Measurements from ENCODE around the gene OBSCN.
A peak's percentile ranks its signal among the peaks of the same experiment; 100 is the strongest.
"Not testable (repeated sequence)": the region's sequence is repeated elsewhere in the genome, so short reads cannot be mapped to it uniquely, and the experiment has no call there.

Gene OBSCN

DNA sequence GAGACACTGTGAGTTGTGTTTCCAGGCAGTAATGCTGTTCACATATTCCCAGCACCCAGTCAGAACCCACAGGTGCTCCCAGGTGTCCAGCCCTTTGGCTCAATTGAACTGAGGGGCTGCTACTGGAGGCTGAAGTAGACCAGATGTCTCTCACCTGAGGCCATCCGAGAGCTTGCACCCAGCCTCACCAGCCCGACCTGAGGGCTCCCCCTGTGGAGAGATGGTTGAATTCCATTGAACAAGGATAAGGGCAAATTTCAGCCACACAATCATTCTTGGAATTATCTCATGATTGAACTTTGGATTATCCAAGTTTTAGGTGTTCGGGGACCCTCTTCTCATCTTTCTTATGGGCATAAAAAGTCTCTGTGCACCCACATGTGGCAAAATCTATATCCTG lies 52.1 kb downstream of the OBSCN start:
- no peak for DNase-seq

DNA sequence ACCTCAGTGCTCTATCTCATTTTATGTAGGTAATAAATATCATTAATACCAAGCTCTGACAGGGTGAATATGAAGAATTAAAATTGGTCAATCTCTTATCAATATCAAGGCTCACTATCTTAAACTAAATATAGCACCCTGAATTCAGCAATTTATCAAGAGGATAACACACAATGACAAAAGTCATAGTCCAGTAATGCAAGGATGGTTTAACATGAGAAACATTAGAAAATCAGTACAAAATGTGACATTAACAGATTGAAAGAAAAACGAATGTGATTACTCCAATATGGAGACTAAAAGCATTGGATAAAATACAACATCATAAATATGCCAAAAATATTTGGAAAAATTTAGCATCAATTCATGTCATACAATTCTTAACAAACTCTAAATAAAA lies 53.9 kb downstream of the OBSCN start:
- no peak for DNase-seq

- no peak for DNase-seq
These were observed 54.6 kb downstream of the OBSCN start for GRCh38 chr1:228262475-228262874.

DNA sequence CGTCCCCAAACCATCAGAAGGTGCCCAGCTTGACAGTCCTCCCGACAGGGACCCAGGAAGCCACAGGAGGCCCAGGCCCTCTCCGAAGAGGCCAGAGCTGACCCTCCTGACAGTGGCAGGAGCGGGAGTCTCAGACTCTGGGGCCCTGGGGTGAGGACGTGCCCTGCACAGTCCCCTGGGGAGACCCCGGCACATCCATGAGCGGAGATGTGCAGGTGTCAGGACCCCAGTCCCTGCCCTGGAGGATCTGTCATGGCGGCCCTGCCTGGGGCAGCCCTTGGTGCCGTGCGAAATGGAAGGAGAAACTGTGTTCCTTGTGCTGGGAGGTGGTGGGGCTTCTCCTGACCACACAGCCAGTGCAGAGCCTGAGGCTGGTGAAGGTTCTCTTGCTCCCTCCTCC lies 55.8 kb downstream of the OBSCN start:
- DNase-seq, result no peak

GRCh38 chr1:228264090-228264829 lies 56.4 kb downstream of the OBSCN start:
- no peak for DNase-seq

GRCh38 chr1:228265167-228265566 lies 57.3 kb downstream of the OBSCN start:
- DNase-seq, result no peak

DNA sequence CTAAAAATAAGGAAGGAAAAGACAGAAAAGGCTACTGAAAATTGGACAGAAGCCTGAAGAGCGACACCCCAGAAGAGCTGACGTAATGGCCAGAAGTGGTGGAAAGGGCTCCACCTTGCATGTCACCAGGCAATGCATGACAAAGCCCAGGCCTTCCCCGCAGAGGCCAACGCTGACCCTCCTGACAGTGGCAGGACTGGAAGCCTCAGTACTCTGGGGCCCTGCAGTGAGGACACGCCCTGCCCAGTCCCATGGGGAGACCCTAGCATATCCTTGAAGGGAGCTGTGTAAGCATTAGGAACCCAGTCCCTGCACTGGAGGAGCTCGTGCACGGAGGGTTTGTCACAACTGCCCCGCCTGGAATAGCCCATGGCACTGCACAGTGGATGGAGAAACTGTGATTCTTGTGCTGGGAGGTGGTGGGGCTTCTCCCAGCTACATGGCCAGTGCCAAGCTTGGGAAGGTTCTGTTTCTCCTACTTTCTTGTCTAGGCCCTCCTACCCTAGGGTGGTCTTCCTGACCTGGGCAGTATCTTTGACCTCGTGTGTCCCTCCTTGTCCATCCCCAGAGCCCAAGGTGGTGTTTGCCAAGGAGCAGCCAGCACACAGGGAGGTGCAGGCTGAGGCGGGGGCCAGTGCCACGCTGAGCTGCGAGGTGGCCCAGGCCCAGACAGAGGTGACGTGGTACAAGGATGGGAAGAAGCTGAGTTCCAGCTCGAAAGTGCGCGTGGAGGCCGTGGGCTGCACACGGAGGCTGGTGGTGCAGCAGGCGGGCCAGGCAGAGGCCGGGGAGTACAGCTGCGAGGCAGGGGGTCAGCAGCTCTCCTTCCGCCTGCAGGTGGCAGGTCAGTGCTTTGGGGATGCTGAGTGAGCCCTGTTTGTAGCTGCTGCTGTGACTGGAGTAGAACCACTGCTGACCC lies 60.4 kb downstream of the OBSCN start:
- DNase-seq, result no peak

GRCh38 chr1:228268881-228269265 lies 61.0 kb downstream of the OBSCN start:
- no peak for DNase-seq

DNA sequence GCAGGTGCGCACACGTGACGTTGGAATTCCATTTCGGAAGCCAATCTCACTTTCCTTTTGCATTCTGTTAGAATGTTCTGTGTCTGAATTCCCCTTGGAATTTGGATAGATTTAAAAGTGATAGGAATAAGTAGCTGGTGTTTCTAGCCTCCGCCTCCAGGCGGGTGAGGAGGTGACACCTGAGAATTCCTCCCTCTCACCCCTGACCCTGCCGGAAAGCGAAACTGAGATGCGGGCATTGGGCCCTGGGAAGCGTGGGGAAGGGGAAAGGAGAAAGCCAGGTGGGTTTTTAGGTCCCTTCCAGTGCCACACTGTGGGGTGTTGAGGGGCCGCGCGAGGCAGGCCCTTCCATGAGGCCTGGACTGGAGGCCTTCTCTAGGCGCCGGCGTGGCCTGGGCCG lies 61.6 kb downstream of the OBSCN start:
- not testable (repeated sequence) for DNase-seq

DNA sequence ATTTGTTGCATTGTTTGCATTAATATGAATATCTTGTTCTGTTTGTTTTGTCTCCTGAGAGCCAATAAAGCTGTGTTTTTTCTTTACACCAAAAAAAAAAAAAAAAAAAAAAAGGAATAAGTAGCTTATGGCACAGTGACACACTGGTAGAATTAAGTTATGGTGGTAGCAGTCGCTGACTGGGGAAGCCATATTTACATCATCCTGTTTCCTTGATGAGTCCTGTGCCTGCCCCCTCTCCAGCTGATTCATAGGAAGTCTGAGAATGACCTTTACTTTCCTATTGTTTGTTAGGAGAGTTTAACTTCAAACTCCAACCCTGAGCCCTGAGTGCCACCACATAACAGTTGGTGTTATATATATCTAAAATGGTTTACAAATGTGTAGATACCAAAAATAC lies 62.2 kb downstream of the OBSCN start:
- no peak for DNase-seq

DNA sequence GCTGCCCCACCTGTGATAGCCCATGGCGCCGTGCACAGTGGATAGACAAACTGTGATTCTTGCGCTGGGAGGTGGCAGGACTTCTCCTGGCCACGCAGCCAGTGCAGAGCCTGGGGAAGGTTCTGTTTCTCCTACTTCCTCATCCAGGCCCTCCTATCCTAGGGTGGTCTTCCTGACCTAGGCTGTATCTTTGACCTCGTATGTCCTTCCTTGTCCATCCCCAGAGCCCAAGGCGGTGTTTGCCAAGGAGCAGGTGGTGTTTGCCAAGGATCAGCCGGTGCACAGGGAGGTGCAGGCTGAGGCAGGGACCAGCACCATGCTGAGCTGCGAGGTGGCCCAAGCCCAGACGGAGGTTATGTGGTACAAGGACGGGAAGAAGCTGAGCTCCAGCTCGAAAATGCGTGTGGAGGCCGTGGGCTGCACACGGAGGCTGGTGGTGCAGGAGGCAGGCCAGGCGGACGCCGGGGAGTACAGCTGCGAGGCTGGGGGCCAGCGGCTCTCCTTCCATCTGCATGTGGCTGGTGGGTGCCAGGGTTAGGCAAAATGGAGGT lies 63.9 kb downstream of the OBSCN start:
- no peak for DNase-seq

- no peak for DNase-seq
These were observed 64.5 kb downstream of the OBSCN start for GRCh38 chr1:228272331-228272791.

- DNase-seq, result no peak
These were observed 65.2 kb downstream of the OBSCN start for GRCh38 chr1:228272831-228273571.

DNA sequence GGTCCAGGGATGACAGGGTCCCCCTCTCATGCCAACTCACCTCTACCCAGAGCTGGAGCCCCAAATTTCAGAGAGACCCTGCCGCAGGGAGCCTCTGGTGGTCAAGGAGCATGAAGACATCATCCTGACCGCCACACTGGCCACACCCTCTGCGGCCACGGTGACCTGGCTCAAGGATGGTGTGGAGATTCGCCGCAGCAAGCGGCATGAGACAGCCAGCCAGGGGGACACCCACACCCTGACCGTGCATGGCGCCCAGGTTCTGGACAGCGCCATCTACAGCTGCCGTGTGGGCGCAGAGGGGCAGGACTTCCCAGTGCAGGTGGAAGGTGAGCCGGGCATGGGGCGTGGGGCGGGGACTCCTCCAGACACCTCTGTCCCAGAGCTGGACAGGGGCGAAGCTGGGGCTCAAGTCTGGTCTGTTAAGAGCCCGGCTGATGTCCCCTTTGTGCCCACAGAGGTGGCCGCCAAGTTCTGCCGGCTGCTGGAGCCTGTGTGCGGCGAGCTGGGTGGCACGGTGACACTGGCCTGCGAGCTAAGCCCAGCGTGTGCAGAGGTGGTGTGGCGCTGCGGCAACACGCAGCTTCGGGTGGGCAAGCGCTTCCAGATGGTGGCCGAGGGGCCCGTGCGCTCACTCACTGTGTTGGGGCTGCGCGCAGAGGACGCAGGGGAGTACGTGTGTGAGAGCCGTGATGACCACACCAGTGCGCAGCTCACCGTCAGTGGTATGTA lies 66.0 kb downstream of the OBSCN start:
- no peak for DNase-seq

GRCh38 chr1:228274452-228275178 lies 66.8 kb downstream of the OBSCN start:
- no peak for DNase-seq

DNA sequence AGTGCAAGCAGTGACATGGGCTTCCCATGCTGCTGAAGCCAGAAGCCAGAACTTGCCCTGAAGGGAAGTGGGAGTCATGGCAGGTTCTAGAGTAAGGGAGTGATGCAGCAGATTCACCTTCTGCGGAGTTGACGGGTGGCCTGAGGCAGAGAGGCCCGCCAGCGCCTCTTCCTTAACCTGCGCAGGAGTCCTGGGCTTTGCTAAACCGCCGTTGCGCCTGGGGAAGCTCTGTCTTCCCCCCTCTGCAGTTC lies 67.3 kb downstream of the OBSCN start:
- DNase-seq, result no peak

DNA sequence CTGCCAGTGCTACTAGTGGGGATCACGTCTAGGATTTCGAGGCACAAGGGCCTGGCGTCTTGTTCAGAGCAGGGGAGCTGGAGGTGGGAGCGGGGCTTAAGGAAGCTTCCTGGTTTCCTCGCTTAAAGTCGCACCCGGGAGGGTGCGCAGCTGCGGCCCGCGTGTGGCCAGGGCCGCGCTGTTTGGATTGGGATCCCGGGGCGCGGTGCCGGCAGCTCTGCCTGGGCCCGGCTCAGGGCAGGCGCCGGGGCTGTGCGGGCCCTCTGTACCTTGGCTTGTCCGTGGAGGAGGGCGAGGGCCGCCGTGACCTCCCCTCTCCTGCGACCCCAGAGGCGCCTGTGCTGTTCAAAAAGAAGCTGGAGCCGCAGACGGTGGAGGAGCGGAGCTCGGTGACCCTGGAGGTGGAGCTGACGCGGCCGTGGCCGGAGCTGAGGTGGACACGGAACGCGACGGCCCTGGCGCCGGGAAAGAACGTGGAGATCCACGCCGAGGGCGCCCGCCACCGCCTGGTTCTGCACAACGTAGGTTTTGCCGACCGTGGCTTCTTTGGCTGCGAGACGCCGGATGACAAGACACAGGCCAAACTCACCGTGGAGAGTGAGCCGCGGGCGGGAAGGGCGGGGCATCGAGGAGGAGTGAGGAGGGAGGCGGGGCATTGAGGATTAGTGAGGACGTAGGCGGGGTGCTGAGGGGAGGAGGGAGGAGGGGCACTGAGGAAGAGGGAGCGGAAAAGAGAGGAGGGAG lies 67.8 kb downstream of the OBSCN start:
- peak; percentile 57 for DNase-seq

DNA sequence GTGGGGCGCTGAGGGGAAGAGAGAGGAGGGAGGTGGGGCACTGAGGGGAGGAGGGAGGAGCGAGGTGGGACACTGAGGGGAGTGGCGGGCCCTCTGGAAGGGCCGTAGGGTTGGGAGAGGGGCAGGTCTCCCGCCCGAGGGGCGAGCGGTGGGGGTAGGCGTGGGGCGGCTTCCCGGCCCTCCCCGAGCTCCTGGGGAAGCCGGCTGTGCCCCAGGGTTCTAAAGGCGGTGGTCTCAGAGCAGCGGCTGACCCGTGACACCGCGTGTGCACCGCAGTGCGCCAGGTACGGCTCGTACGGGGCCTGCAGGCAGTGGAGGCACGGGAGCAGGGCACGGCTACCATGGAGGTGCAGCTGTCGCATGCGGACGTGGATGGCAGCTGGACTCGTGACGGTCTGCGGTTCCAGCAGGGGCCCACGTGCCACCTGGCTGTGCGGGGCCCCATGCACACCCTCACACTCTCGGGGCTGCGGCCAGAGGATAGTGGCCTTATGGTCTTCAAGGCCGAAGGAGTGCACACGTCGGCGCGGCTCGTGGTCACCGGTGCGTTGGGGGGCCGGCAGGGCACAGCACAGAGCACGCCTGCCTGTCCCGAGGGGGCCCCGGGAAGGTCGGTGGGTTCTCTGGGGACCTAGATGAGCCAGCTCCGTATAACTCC lies 68.5 kb downstream of the OBSCN start:
- no peak for DNase-seq

DNA sequence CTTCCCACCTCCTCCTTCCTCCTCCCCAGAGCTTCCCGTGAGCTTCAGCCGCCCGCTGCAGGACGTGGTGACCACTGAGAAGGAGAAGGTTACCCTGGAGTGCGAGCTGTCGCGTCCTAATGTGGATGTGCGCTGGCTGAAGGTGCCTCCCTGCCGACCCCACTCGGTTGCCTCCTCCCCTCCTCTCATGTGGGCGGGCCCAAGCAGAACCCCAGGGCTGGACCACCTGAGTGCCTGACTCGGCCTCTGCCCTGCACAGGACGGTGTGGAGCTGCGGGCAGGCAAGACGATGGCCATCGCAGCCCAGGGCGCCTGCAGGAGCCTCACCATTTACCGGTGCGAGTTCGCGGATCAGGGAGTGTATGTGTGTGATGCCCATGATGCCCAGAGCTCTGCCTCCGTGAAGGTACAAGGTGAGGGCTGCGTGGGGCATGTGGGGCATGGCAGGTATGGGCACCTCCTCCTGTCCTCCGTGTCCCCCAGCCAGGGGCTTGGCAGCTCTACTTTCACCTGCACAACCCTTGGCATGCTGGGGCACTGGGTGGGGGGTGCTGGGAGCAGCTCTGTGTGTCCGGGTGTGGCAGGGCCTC lies 69.2 kb downstream of the OBSCN start:
- DNase-seq, result no peak

All from activated gamma-delta T cell (primary cell).